Mesendoderm (in vitro differentiated cells): ENCODE results near the gene GRM5.
"Not testable (repeated sequence)": the region's sequence is repeated elsewhere in the genome, so short reads cannot be mapped to it uniquely, and the experiment has no call there.

Source experiments
- DNase-seq: peaks from one replicate; pipeline ENCODE4 v3.0.0; 2013
- H2AK5ac ChIP-seq: 2 replicates; pipeline ENCODE4 v1.6.1; 2013; ENCODE audit warnings: low read length, inconsistent platforms
- H2BK120ac ChIP-seq: 2 replicates; pipeline ENCODE4 v1.6.1; 2013; ENCODE audit warnings: low read depth, mild to moderate bottlenecking, low read length, moderate library complexity, mixed read lengths
- H2BK15ac ChIP-seq: replicated peaks from 2 replicates; pipeline ENCODE4 v1.6.1; 2013; ENCODE audit warnings: low read depth, mild to moderate bottlenecking, moderate library complexity
- H2BK5ac ChIP-seq: 2 replicates; pipeline ENCODE4 v1.6.1; 2013; ENCODE audit warnings: low read length, inconsistent platforms
- H3K18ac ChIP-seq: 2 replicates; pipeline ENCODE4 v1.6.1; 2013; ENCODE audit warnings: mild to moderate bottlenecking, low read length, mixed read lengths
- H3K23ac ChIP-seq: one replicate; pipeline ENCODE4 v1.6.1; 2013; ENCODE audit warnings: low read length
- H3K27ac ChIP-seq: 2 replicates; pipeline ENCODE4 v1.5.1; 2013; ENCODE audit warnings: low read depth, mild to moderate bottlenecking, inconsistent platforms, low read length, moderate library complexity
- H3K27me3 ChIP-seq: 2 replicates; pipeline ENCODE4 v1.6.1; 2013; ENCODE audit warnings: low read length, control low read depth, mild to moderate bottlenecking, inconsistent platforms; ENCODE audit not compliant: insufficient read depth, poor library complexity
- H3K36me3 ChIP-seq: 2 replicates; pipeline ENCODE4 v1.6.1; 2013; ENCODE audit warnings: low read length, inconsistent platforms; ENCODE audit not compliant: control insufficient read depth, insufficient read depth
- H3K4ac ChIP-seq: one replicate; pipeline ENCODE4 v1.6.1; 2013; ENCODE audit warnings: low read depth, mild to moderate bottlenecking, low read length, moderate library complexity
- H3K4me1 ChIP-seq: 2 replicates; pipeline ENCODE4 v1.6.1; 2013; ENCODE audit warnings: low read depth, low read length, inconsistent platforms; ENCODE audit not compliant: control insufficient read depth
- H3K4me2 ChIP-seq: 2 replicates; pipeline ENCODE4 v1.6.1; 2013; ENCODE audit warnings: low read length
- H3K4me3 ChIP-seq: 2 replicates; pipeline ENCODE4 v1.5.1; 2013; ENCODE audit warnings: mild to moderate bottlenecking, low read length
- H3K56ac ChIP-seq: one replicate; pipeline ENCODE4 v1.6.1; 2013; ENCODE audit warnings: low read length
- H3K79me1 ChIP-seq: 2 replicates; pipeline ENCODE4 v1.6.1; 2013; ENCODE audit warnings: low read length, inconsistent platforms
- H3K79me2 ChIP-seq: 2 replicates; pipeline ENCODE4 v1.6.1; 2013; ENCODE audit warnings: mild to moderate bottlenecking, low read length; ENCODE audit not compliant: control insufficient read depth, insufficient read depth
- H3K9ac ChIP-seq: 2 replicates; pipeline ENCODE4 v1.6.1; 2013; ENCODE audit warnings: low read length, inconsistent platforms
- H4K5ac ChIP-seq: one replicate; pipeline ENCODE4 v1.6.1; 2013; ENCODE audit warnings: low read length
- H4K8ac ChIP-seq: one replicate; pipeline ENCODE4 v1.6.1; 2013; ENCODE audit warnings: low read depth, mild to moderate bottlenecking, control low read depth, low read length, moderate library complexity
- WGBS: extraction: QIAGEN DNeasy Blood & Tissue Kit; methylation state at CpG from one replicate; pipeline ENCODE4 v1.1.7; 2013; ENCODE audit warnings: low lambda C conversion rate, missing lambda C conversion rate; ENCODE audit not compliant: insufficient coverage; ENCODE audit errors: extremely low coverage; 5-methylcytosine and 5-hydroxymethylcytosine counted together

Gene GRM5

GRCh38 chr11:88534706-88535105, 531.1 kb downstream of the GRM5 start:
- not testable (repeated sequence) for H2BK120ac ChIP-seq, H2BK5ac ChIP-seq, H2AK5ac ChIP-seq, H3K4ac ChIP-seq, DNase-seq, H3K4me1 ChIP-seq, H3K27ac ChIP-seq, H3K79me2 ChIP-seq, H2BK15ac ChIP-seq, H4K5ac ChIP-seq, H3K79me1 ChIP-seq, H3K23ac ChIP-seq, H4K8ac ChIP-seq, H3K4me2 ChIP-seq, H3K18ac ChIP-seq, H3K56ac ChIP-seq, H3K27me3 ChIP-seq, H3K9ac ChIP-seq, H3K36me3 ChIP-seq, H3K4me3 ChIP-seq
- WGBS: no CpG with 5 or more reads among the region's 1 CpG

GRCh38 chr11:88534185-88534584, 531.6 kb downstream of the GRM5 start:
- H3K56ac ChIP-seq: no peak overlapping the region
- no peak overlapping the region for H3K4me3 ChIP-seq
- WGBS: no CpG with 5 or more reads among the region's 5 CpGs
- H3K79me2 ChIP-seq: no peaks in the 10 kb centered on the region
- H3K36me3 ChIP-seq: no peaks in the 10 kb centered on the region
- no peak overlapping the region for H2BK15ac ChIP-seq
- no peak for DNase-seq
- H2AK5ac ChIP-seq: no peak overlapping the region
- H3K79me1 ChIP-seq: no peaks in the 10 kb centered on the region
- no peak overlapping the region for H3K23ac ChIP-seq
- H4K8ac ChIP-seq: no peak overlapping the region
- H2BK120ac ChIP-seq: no peak overlapping the region
- H3K4me2 ChIP-seq: no peak overlapping the region
- no peaks in the 10 kb centered on the region for H3K4me1 ChIP-seq
- H3K9ac ChIP-seq: no peak overlapping the region
- no peaks in the 10 kb centered on the region for H3K27me3 ChIP-seq
- no peak overlapping the region for H3K27ac ChIP-seq
- H4K5ac ChIP-seq: no peak overlapping the region
- H3K18ac ChIP-seq: no peak overlapping the region
- H2BK5ac ChIP-seq: no peak overlapping the region
- H3K4ac ChIP-seq: no peak overlapping the region

- no peak overlapping the region for H3K23ac ChIP-seq
- DNase-seq: no peak
- no CpG with 5 or more reads among the region's 1 CpG for WGBS
Measured at GRCh38 chr11:88533001-88533400, 532.8 kb downstream of the GRM5 start.

GRCh38 chr11:88531831-88532230, 534.0 kb downstream of the GRM5 start:
- H3K4me1 ChIP-seq: no peaks in the 10 kb centered on the region
- H3K27me3 ChIP-seq: no peaks in the 10 kb centered on the region
- no peaks in the 10 kb centered on the region for H3K79me2 ChIP-seq
- H3K56ac ChIP-seq: no peak overlapping the region
- no peak for DNase-seq
- no peak overlapping the region for H3K18ac ChIP-seq
- no peak overlapping the region for H3K9ac ChIP-seq
- H2BK120ac ChIP-seq: no peak overlapping the region
- H3K27ac ChIP-seq: no peak overlapping the region
- H3K4ac ChIP-seq: no peak overlapping the region
- no peak overlapping the region for H2BK5ac ChIP-seq
- no peak overlapping the region for H3K4me2 ChIP-seq
- H2BK15ac ChIP-seq: no peak overlapping the region
- no peak overlapping the region for H4K5ac ChIP-seq
- H3K4me3 ChIP-seq: no peak overlapping the region
- H4K8ac ChIP-seq: no peak overlapping the region
- no peaks in the 10 kb centered on the region for H3K36me3 ChIP-seq
- no peaks in the 10 kb centered on the region for H3K79me1 ChIP-seq
- H2AK5ac ChIP-seq: no peak overlapping the region
- WGBS: no CpG with 5 or more reads among the region's 4 CpGs
- no peak overlapping the region for H3K23ac ChIP-seq

More at GRCh38 chr11:88533001-88533400, 532.8 kb downstream of the GRM5 start:
- H3K4me3 ChIP-seq: no peak overlapping the region
- no peak overlapping the region for H2BK15ac ChIP-seq
- H4K8ac ChIP-seq: no peak overlapping the region
- no peaks in the 10 kb centered on the region for H3K79me1 ChIP-seq
- no peak overlapping the region for H2BK5ac ChIP-seq
- no peaks in the 10 kb centered on the region for H3K4me1 ChIP-seq
- H3K27me3 ChIP-seq: no peaks in the 10 kb centered on the region
- H3K27ac ChIP-seq: no peak overlapping the region
- no peak overlapping the region for H3K56ac ChIP-seq
- no peak overlapping the region for H3K18ac ChIP-seq
- no peak overlapping the region for H3K4ac ChIP-seq
- H4K5ac ChIP-seq: no peak overlapping the region
- no peak overlapping the region for H2BK120ac ChIP-seq
- no peak overlapping the region for H3K9ac ChIP-seq
- no peaks in the 10 kb centered on the region for H3K79me2 ChIP-seq
- no peaks in the 10 kb centered on the region for H3K36me3 ChIP-seq
- H3K4me2 ChIP-seq: no peak overlapping the region
- H2AK5ac ChIP-seq: no peak overlapping the region

- Histone ChIP-seq H3K4me3 (no peak overlapping the region), H3K79me1 (no peaks in the 10 kb centered on the region), H3K23ac (no peak overlapping the region), H3K36me3 (no peaks in the 10 kb centered on the region), H3K27me3 (no peaks in the 10 kb centered on the region), H3K79me2 (no peaks in the 10 kb centered on the region), H3K27ac (no peak overlapping the region), H3K4ac (no peak overlapping the region), H4K8ac (no peak overlapping the region), H3K4me2 (no peak overlapping the region), H3K56ac (no peak overlapping the region), H2BK5ac (no peak overlapping the region), H2BK120ac (no peak overlapping the region), H3K18ac (no peak overlapping the region), H2AK5ac (no peak overlapping the region), H3K4me1 (no peaks in the 10 kb centered on the region), H2BK15ac (no peak overlapping the region), H4K5ac (no peak overlapping the region), H3K9ac (no peak overlapping the region)
- no peak for DNase-seq
- no CpG with 5 or more reads among the region's 1 CpG for WGBS
Measured at GRCh38 chr11:88529426-88529825, 536.4 kb downstream of the GRM5 start.

- no peaks in the 10 kb centered on the region for H3K79me1 ChIP-seq
- no peak overlapping the region for H3K4me2 ChIP-seq
- no peak overlapping the region for H3K18ac ChIP-seq
- no peak overlapping the region for H3K27ac ChIP-seq
- no peak overlapping the region for H2BK120ac ChIP-seq
- no peak for DNase-seq
- no peaks in the 10 kb centered on the region for H3K4me1 ChIP-seq
- no peaks in the 10 kb centered on the region for H3K27me3 ChIP-seq
- no peak overlapping the region for H2BK15ac ChIP-seq
- no peak overlapping the region for H2AK5ac ChIP-seq
- H2BK5ac ChIP-seq: no peak overlapping the region
- no peaks in the 10 kb centered on the region for H3K79me2 ChIP-seq
- H3K23ac ChIP-seq: no peak overlapping the region
- H3K9ac ChIP-seq: no peak overlapping the region
- no peak overlapping the region for H3K56ac ChIP-seq
- H4K5ac ChIP-seq: no peak overlapping the region
- H3K4me3 ChIP-seq: no peak overlapping the region
- H3K4ac ChIP-seq: no peak overlapping the region
- no peak overlapping the region for H4K8ac ChIP-seq
- no peaks in the 10 kb centered on the region for H3K36me3 ChIP-seq
Measured at GRCh38 chr11:88523386-88524071, 542.3 kb downstream of the GRM5 start.
